Measurements from ENCODE around the gene IGHMBP2. TPM values are rescaled to one million over a fixed set of nuclear protein-coding genes. Genes with fewer than 3 reads are reported as not detected.

IGHMBP2 gene
- polyA plus RNA-seq, 1 donor: 19.9 TPM

DNA sequence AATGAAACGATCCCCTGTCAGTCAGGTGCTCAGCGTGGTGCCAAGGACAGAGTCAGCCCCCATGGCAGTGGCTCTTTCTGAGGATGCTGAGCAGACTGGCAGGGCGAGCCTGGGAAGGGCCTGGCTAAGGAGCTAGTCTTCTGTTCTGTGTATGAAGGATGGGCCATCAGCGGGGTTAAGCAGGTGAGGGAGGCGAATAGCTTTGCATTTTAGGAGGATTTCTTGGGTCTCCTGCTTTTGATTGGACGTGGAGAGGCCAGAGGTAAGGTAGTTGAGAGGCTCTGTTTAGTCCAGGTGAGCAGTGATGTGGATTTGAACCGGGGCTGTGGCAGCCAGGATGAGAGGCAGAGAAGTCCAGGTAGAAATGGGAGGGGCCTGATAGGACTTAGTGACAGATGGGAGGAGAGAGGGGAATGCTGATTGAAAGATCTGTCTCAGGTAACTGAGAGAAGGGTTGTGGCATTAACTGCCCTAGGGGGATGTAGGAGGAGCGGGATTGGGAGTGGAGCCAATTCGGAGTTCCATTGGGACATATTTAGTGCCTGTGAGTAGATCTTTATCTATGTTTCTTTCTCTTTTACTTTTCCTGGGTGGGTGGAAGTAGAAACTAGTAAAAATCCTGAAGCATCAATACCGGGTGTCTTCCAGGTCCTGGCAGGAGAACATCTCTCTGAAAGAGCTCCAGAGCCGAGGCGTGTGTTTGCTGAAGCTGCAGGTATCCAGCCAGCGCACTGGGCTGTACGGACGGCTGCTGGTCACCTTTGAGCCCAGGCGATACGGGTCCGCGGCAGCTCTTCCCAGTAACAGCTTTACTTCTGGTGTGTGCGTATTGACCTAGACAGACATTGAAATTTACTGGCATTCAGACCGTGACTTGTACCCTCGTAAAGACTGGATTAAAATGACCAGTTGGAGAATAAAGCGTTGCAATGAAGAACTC, 2.0 kb downstream of the IGHMBP2 start:
- no peak overlapping the region for H3K27ac ChIP-seq (ENCODE audit: low read length)
- H3K9me3 ChIP-seq (ENCODE audit: control insufficient read depth, low read depth, low read length): no peaks in the 10 kb centered on the region
- peaks cover 9% of the 10 kb centered on the region for H3K4me1 ChIP-seq (ENCODE audit: control insufficient read depth, insufficient read depth, low read length)
- H3K4me3 ChIP-seq (ENCODE audit: low read length): no peak overlapping the region
- DNase-seq: no peak
- WGBS (ENCODE audit: insufficient coverage, low lambda C conversion rate): 80% methylated on average over 1 of the region's 23 CpGs
- no peaks in the 10 kb centered on the region for H3K27me3 ChIP-seq (ENCODE audit: control insufficient read depth, insufficient read depth, low read length)
- peaks cover 28% of the 10 kb centered on the region for H3K36me3 ChIP-seq (ENCODE audit: control insufficient read depth, insufficient read depth, low read length)

DNA sequence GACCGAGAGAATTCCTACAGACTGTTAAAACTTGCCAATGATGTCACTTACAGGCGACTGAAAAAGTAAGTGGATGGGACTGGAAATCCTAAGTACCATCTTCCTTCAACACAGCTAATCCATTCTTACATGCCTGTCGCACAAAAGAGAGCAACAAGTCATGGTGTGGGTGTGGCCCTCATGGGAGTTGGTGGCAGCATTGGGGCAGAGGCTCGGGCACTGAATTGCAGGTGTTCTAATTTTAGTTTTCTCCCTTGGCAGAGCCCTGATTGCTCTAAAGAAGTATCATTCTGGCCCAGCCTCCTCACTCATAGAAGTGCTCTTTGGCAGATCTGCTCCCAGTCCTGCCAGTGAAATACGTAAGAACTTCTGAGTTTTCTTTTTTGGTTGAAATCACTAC, 4.6 kb downstream of the IGHMBP2 start:
- WGBS (ENCODE audit: insufficient coverage, low lambda C conversion rate): 100% methylated on average over 1 of the region's 5 CpGs
- no peak overlapping the region for H3K4me3 ChIP-seq (ENCODE audit: low read length)
- peaks cover 45% of the 10 kb centered on the region for H3K36me3 ChIP-seq (ENCODE audit: control insufficient read depth, insufficient read depth, low read length)
- H3K27me3 ChIP-seq (ENCODE audit: control insufficient read depth, insufficient read depth, low read length): no peaks in the 10 kb centered on the region
- no peak overlapping the region for H3K27ac ChIP-seq (ENCODE audit: low read length)
- no peak for DNase-seq
- H3K9me3 ChIP-seq (ENCODE audit: control insufficient read depth, low read depth, low read length): no peaks in the 10 kb centered on the region
- H3K4me1 ChIP-seq (ENCODE audit: control insufficient read depth, insufficient read depth, low read length): peaks cover 6% of the 10 kb centered on the region

DNA sequence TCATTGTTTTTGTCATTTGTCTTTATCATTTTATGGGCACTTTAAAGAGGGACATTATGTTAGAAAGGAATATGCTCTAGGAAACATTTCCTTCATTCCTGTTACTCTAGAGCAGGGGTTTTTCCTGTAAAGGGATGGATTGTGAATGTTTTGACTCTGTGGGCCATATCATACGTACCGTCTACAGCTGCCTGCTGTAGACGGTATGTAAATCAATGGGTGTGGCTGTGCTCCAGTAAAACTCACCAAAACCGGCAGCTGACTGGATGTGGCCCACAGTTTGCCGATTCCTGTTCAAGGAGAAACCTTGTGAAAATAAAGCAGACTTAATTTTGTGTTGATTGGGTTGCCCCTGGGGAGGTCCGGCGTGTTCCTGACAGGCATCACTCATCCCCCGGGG, 7.3 kb downstream of the IGHMBP2 start:
- no CpG with 5 or more reads among the region's 8 CpGs for WGBS (ENCODE audit: insufficient coverage, low lambda C conversion rate)
- H3K4me1 ChIP-seq (ENCODE audit: control insufficient read depth, insufficient read depth, low read length): no peaks in the 10 kb centered on the region
- peaks cover 70% of the 10 kb centered on the region for H3K36me3 ChIP-seq (ENCODE audit: control insufficient read depth, insufficient read depth, low read length)
- H3K27me3 ChIP-seq (ENCODE audit: control insufficient read depth, insufficient read depth, low read length): no peaks in the 10 kb centered on the region
- no peak for DNase-seq
- H3K27ac ChIP-seq (ENCODE audit: low read length): no peak overlapping the region
- H3K9me3 ChIP-seq (ENCODE audit: control insufficient read depth, low read depth, low read length): no peaks in the 10 kb centered on the region
- no peak overlapping the region for H3K4me3 ChIP-seq (ENCODE audit: low read length)

DNA sequence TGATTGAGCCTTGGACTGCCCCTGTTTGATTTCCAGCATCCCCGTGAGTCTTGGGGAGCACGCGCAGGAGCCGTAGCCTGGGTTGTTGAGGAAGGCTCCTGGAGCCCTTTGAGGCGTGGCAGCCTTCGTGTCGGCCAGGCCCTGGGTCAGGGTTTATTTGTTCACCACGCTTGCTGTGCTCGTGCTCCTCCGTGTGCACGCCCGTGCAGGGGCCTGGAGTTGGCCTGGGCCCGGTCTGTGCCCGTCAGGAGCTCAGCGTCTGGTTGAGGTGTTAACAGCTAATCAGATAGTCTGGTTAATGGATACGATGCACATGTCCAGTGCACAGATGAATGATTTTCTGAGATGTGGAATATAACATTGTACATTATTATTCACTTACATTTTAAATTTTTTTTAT, 8.0 kb downstream of the IGHMBP2 start:
- Histone ChIP-seq H3K9me3 (ENCODE audit: control insufficient read depth, low read depth, low read length) (no peaks in the 10 kb centered on the region), H3K4me1 (ENCODE audit: control insufficient read depth, insufficient read depth, low read length) (no peaks in the 10 kb centered on the region), H3K36me3 (ENCODE audit: control insufficient read depth, insufficient read depth, low read length) (peaks cover 77% of the 10 kb centered on the region), H3K27ac (ENCODE audit: low read length) (no peak overlapping the region), H3K27me3 (ENCODE audit: control insufficient read depth, insufficient read depth, low read length) (no peaks in the 10 kb centered on the region), H3K4me3 (ENCODE audit: low read length) (no peak overlapping the region)
- DNase-seq: no peak
- WGBS (ENCODE audit: insufficient coverage, low lambda C conversion rate): no CpG with 5 or more reads among the region's 16 CpGs

DNA sequence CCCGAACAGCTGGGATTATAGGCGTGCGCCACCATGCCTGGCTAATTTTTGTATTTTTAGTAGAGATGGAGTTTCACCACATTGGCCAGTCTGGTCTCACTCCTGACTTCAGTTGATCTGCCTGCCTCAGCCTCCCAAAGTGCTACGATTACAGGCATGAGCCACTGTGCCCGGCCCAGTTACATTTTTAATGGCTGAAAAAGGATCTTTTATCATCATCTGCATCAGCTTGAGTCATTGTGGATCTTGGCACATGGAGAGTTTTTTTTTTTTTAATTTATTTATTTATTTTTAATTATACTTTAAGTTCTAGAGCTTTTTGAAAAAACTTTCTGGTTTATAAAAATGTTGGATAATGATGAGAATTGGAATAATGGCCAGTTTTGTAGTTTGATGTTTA, 8.6 kb downstream of the IGHMBP2 start:
- H3K27me3 ChIP-seq (ENCODE audit: control insufficient read depth, insufficient read depth, low read length): no peaks in the 10 kb centered on the region
- no peak overlapping the region for H3K4me3 ChIP-seq (ENCODE audit: low read length)
- DNase-seq: no peak
- no peak overlapping the region for H3K27ac ChIP-seq (ENCODE audit: low read length)
- H3K36me3 ChIP-seq (ENCODE audit: control insufficient read depth, insufficient read depth, low read length): peaks cover 73% of the 10 kb centered on the region
- no peaks in the 10 kb centered on the region for H3K4me1 ChIP-seq (ENCODE audit: control insufficient read depth, insufficient read depth, low read length)
- H3K9me3 ChIP-seq (ENCODE audit: control insufficient read depth, low read depth, low read length): no peaks in the 10 kb centered on the region
- no CpG with 5 or more reads among the region's 5 CpGs for WGBS (ENCODE audit: insufficient coverage, low lambda C conversion rate)

DNA sequence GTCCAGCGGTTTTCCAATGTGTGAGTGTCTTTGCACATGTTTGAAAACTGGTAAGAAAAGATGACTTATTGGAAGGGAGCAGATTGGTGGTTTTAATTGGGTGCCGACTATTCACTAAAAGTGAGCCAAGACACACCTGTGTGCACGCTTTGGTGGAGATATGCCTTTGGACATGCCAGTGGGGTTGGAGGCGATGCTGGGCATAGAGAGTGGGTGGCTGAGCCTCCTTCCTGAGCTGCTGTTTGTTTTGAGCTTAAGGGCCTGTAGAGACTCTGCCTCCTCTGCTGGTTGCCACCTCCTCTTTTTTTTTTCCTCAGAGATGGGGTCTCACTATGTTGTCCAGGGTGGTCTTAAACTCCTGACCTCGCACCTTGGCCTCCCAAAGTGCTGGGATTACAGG, 9.5 kb downstream of the IGHMBP2 start:
- peaks cover 77% of the 10 kb centered on the region for H3K36me3 ChIP-seq (ENCODE audit: control insufficient read depth, insufficient read depth, low read length)
- H3K4me3 ChIP-seq (ENCODE audit: low read length): no peak overlapping the region
- H3K27me3 ChIP-seq (ENCODE audit: control insufficient read depth, insufficient read depth, low read length): no peaks in the 10 kb centered on the region
- no peaks in the 10 kb centered on the region for H3K4me1 ChIP-seq (ENCODE audit: control insufficient read depth, insufficient read depth, low read length)
- H3K9me3 ChIP-seq (ENCODE audit: control insufficient read depth, low read depth, low read length): no peaks in the 10 kb centered on the region
- no CpG with 5 or more reads among the region's 5 CpGs for WGBS (ENCODE audit: insufficient coverage, low lambda C conversion rate)
- no peak overlapping the region for H3K27ac ChIP-seq (ENCODE audit: low read length)
- DNase-seq: no peak

DNA sequence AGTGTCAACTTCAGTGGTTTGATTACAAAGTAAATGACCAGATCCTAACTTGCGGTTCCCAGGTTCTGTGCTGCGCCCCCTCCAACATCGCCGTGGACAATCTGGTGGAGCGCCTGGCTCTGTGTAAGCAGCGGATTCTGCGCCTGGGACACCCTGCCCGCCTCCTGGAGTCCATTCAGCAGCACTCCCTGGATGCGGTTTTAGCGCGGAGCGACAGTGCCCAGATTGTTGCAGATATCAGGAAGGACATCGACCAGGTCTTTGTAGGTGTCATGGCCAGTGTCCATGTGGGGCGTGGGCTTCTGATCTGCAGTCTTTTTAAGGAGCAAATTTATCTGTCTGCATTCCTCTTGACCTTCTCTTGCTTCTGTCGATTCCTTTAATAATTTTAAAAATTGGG, 11.1 kb downstream of the IGHMBP2 start:
- Histone ChIP-seq H3K27ac (ENCODE audit: low read length) (no peak overlapping the region), H3K4me3 (ENCODE audit: low read length) (no peak overlapping the region), H3K36me3 (ENCODE audit: control insufficient read depth, insufficient read depth, low read length) (peaks cover 78% of the 10 kb centered on the region), H3K27me3 (ENCODE audit: control insufficient read depth, insufficient read depth, low read length) (no peaks in the 10 kb centered on the region), H3K9me3 (ENCODE audit: control insufficient read depth, low read depth, low read length) (no peaks in the 10 kb centered on the region), H3K4me1 (ENCODE audit: control insufficient read depth, insufficient read depth, low read length) (no peaks in the 10 kb centered on the region)
- 100% methylated on average over 2 of the region's 15 CpGs for WGBS (ENCODE audit: insufficient coverage, low lambda C conversion rate)
- DNase-seq: no peak

DNA sequence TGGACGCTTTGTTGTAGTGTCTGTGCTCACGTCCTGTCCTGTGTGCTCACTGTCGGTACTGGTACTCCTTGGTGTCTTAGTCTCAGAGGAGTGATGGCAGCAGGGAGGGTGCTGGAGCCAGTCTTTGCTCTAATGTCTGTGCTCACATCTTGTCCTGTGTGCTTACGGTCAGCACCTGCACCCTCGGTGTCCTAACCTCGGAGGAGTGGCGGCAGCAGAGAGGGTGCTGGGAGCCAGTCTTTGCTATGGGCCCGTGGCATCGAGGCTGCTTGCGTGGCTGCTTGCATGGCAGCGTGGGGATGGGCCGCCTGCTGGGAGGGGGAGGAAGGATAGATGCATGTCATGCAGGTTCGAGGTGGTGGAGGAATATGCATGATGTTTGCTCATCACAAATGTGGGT, 12.7 kb downstream of the IGHMBP2 start:
- H3K9me3 ChIP-seq (ENCODE audit: control insufficient read depth, low read depth, low read length): no peaks in the 10 kb centered on the region
- H3K27ac ChIP-seq (ENCODE audit: low read length): no peak overlapping the region
- H3K4me1 ChIP-seq (ENCODE audit: control insufficient read depth, insufficient read depth, low read length): no peaks in the 10 kb centered on the region
- H3K36me3 ChIP-seq (ENCODE audit: control insufficient read depth, insufficient read depth, low read length): peaks cover 76% of the 10 kb centered on the region
- H3K4me3 ChIP-seq (ENCODE audit: low read length): no peak overlapping the region
- no peaks in the 10 kb centered on the region for H3K27me3 ChIP-seq (ENCODE audit: control insufficient read depth, insufficient read depth, low read length)
- WGBS (ENCODE audit: insufficient coverage, low lambda C conversion rate): 100% methylated on average over 1 of the region's 13 CpGs
- DNase-seq: no peak

DNA sequence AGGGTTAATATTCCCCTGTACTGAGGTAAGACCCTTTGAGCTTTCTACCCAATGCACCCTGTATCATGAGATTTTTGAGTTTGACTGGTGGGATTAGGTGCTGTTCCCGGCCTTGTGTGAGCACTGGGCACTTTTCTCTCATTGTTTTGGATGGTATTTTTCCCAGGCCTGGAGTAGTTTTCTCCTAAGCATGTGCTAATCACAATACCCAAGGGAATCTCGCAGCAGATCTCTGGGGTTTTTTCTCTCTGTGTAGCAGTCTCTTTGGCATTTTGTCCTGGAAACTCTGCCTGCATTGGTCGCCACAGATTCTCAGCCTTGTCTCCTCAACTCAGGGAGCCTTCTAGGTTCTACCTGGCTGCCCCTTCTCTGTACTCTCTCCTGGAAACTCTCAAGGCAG, 19.9 kb downstream of the IGHMBP2 start:
- 100% methylated on average over 1 of the region's 3 CpGs for WGBS (ENCODE audit: insufficient coverage, low lambda C conversion rate)
- Histone ChIP-seq H3K27ac (ENCODE audit: low read length) (no peak overlapping the region), H3K36me3 (ENCODE audit: control insufficient read depth, insufficient read depth, low read length) (peaks cover 85% of the 10 kb centered on the region)

DNA sequence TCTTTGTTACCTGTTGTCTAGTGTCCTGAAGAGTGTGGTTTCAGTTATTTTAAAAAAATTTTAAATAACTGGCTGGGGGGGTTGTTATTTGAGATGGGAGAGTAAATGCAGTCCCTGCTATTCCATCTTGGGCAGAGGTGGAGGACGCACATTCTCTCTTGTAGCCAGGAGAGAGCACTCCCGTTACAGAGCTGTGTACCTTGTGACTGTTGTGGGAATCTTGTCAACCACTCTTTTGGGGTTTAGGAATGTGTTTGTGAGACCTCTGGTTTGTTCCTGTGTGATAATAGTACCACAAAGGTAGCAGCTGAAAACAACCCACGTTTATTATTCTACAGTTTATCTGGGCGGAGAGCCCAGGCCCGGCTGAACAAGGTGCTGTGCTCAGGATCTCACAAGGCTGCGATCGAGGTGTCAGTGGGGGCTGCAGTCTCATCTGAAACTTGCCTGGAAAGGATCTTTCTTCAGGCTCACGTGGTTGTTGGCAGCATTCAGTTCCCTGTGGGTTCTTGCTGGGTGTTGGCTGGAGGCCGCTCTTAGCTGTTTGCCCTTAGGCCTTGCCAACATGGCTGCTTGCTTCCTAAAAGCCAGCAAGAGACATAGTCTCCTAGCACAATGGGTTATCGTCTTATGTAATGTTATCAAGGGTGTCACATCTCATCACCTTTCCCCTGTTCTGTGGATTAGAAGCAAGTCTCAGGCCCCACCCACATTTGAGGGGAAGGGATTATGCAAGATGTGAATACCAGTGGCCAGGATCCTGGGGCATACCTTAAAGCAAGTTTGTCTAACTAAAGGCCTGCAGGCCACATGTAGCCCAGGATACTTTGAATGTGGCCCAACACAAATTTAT, 20.6 kb downstream of the IGHMBP2 start:
- Histone ChIP-seq H3K36me3 (ENCODE audit: control insufficient read depth, insufficient read depth, low read length) (peaks cover 86% of the 10 kb centered on the region), H3K27ac (ENCODE audit: low read length) (no peak overlapping the region)

More for the DNA sequence above, 19.9 kb downstream of the IGHMBP2 start:
- no peaks in the 10 kb centered on the region for H3K4me1 ChIP-seq (ENCODE audit: control insufficient read depth, insufficient read depth, low read length)
- H3K9me3 ChIP-seq (ENCODE audit: control insufficient read depth, low read depth, low read length): peaks cover 21% of the 10 kb centered on the region
- H3K27me3 ChIP-seq (ENCODE audit: control insufficient read depth, insufficient read depth, low read length): no peaks in the 10 kb centered on the region
- DNase-seq: no peak
- H3K4me3 ChIP-seq (ENCODE audit: low read length): no peak overlapping the region

More for the DNA sequence above, 20.6 kb downstream of the IGHMBP2 start:
- H3K4me1 ChIP-seq (ENCODE audit: control insufficient read depth, insufficient read depth, low read length): no peaks in the 10 kb centered on the region
- H3K27me3 ChIP-seq (ENCODE audit: control insufficient read depth, insufficient read depth, low read length): no peaks in the 10 kb centered on the region
- H3K4me3 ChIP-seq (ENCODE audit: low read length): no peak overlapping the region
- no CpG with 5 or more reads among the region's 10 CpGs for WGBS (ENCODE audit: insufficient coverage, low lambda C conversion rate)
- no peak for DNase-seq
- H3K9me3 ChIP-seq (ENCODE audit: control insufficient read depth, low read depth, low read length): peaks cover 21% of the 10 kb centered on the region
